DOHH2 (cell line): ENCODE measurements around the gene FOXP4.

ENCODE experiments used
- EZH2phosphoT487 ChIP-seq: fragments of 200-600 bp; sonication (generic); IDR thresholded peaks from 2 replicates; pipeline ENCODE4 v1.6.1; 2017; ENCODE audit warnings: borderline replicate concordance, mild to moderate bottlenecking, antibody characterized with exemption, low read length, moderate library complexity, mixed read lengths
- TF ChIP-seq, protein P1 (sequence below): fragments of 200-600 bp; sonication (generic); IDR thresholded peaks from one replicate; pipeline ENCODE4 v1.5.1; 2014; ENCODE audit warnings: antibody characterized with exemption, mild to moderate bottlenecking, low read depth, low read length; ENCODE audit not compliant: poor library complexity, severe bottlenecking

GRCh38 chr6:41586252-41587007 is 40.2 kb downstream of the FOXP4 start:
- TF ChIP-seq, protein P1, sequence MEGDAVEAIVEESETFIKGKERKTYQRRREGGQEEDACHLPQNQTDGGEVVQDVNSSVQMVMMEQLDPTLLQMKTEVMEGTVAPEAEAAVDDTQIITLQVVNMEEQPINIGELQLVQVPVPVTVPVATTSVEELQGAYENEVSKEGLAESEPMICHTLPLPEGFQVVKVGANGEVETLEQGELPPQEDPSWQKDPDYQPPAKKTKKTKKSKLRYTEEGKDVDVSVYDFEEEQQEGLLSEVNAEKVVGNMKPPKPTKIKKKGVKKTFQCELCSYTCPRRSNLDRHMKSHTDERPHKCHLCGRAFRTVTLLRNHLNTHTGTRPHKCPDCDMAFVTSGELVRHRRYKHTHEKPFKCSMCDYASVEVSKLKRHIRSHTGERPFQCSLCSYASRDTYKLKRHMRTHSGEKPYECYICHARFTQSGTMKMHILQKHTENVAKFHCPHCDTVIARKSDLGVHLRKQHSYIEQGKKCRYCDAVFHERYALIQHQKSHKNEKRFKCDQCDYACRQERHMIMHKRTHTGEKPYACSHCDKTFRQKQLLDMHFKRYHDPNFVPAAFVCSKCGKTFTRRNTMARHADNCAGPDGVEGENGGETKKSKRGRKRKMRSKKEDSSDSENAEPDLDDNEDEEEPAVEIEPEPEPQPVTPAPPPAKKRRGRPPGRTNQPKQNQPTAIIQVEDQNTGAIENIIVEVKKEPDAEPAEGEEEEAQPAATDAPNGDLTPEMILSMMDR = no peak
- no peak for TF ChIP-seq EZH2phosphoT487
